MCF 10A (cell line): ENCODE data around the gene PALLD. TPM values are rescaled to one million over a fixed set of nuclear protein-coding genes. Genes with fewer than 3 reads are reported as not detected.

ENCODE experiments used
- BruUV-seq: library from RNA; stranded (reverse); fragments of 400-500 nt; replicated peaks from 2 replicates; lab custom pipeline; 2021; lab: Mats Ljungman, UMichigan
- CTCF ChIA-PET: fragments of 300-600 bp; sonication (Branson Sonifier 250); formaldehyde crosslinking; extraction: SDS; loops from one replicate; lab custom pipeline; 2021; ENCODE audit warnings: antibody characterized with exemption, inconsistent platforms; lab: Yijun Ruan, JAX
- POLR2A ChIA-PET: fragments of 300-600, 350-650 bp; sonication (Branson Sonifier 250); formaldehyde crosslinking; extraction: SDS; loops from one replicate; lab custom pipeline; 2020; ENCODE audit warnings: antibody characterized with exemption, inconsistent platforms; lab: Yijun Ruan, JAX
- DNase-seq: peaks from one replicate; pipeline ENCODE4 v3.0.0-alpha.2; 2018; ENCODE audit not compliant: unreplicated experiment
- H3K27ac Mint-ChIP-seq: one replicate; pipeline ENCODE4 v1.8.0; 2022; ENCODE audit warnings: mild to moderate bottlenecking, low read depth, mixed read lengths; ENCODE audit not compliant: unreplicated experiment
- H3K27me3 Mint-ChIP-seq: one replicate; pipeline ENCODE4 v1.8.0; 2022; ENCODE audit warnings: mixed read lengths; ENCODE audit not compliant: insufficient read depth, unreplicated experiment
- H3K36me3 Mint-ChIP-seq: one replicate; pipeline ENCODE4 v1.8.0; 2022; ENCODE audit warnings: mild to moderate bottlenecking, moderate library complexity, mixed read lengths; ENCODE audit not compliant: insufficient read depth, unreplicated experiment
- H3K4me1 Mint-ChIP-seq: one replicate; pipeline ENCODE4 v1.8.0; 2022; ENCODE audit warnings: mixed read lengths; ENCODE audit not compliant: insufficient read depth, unreplicated experiment
- H3K4me3 Mint-ChIP-seq: one replicate; pipeline ENCODE4 v1.8.0; 2022; ENCODE audit warnings: mild to moderate bottlenecking, moderate library complexity, mixed read lengths; ENCODE audit not compliant: unreplicated experiment
- H3K9me3 Mint-ChIP-seq: one replicate; pipeline ENCODE4 v1.8.0; 2022; ENCODE audit warnings: mixed read lengths; ENCODE audit not compliant: unreplicated experiment
- CTCF ChIP-seq: fragments of 200-600 bp; IDR thresholded peaks from one replicate; pipeline ENCODE4 v1.8.0; 2022; ENCODE audit warnings: antibody characterized with exemption, mild to moderate bottlenecking; ENCODE audit not compliant: unreplicated experiment
- intact Hi-C: fragments of 100-400 bp; cut with micrococcal nuclease; formaldehyde crosslinking; loops from 2 replicates; pipeline ENCODE4 v1.14.1; 2022
- total RNA-seq: library from RNA; stranded (reverse); gene quantifications from 2 replicates; pipeline ENCODE4 v1.2.3, GENCODE V29; 2022

PALLD gene
- total RNA-seq, 1 experiment from 2014 or later, result 191 TPM

- BruUV-seq, result no TSS peak
- ChIA-PET CTCF (interaction anchor here (0.6 to 1.6 kb wide), 5 partner anchors 24 to 907 kb away, joined by 3 to 5 read pairs (median 4); no protein-coding TSS in a partner anchor), POLR2A (interaction anchor here (0.9 to 1.3 kb wide), 3 partner anchors 18 to 80 kb away, joined by 3 to 4 read pairs (median 3); no protein-coding TSS in a partner anchor)
- no peak for DNase-seq
- Mint-ChIP-seq H3K36me3 (no peaks in the 10 kb centered on the region), H3K27ac (no peak overlapping the region), H3K9me3 (no peaks in the 10 kb centered on the region), H3K4me1 (peaks cover 12% of the 10 kb centered on the region), H3K27me3 (no peaks in the 10 kb centered on the region), H3K4me3 (no peak overlapping the region)
- no peak for TF ChIP-seq CTCF
- intact Hi-C loops, result no loop called here
Observed at GRCh38 chr4:168734703-168735678, 238.1 kb downstream of the PALLD start.

- no peaks in the 10 kb centered on the region for H3K36me3 Mint-ChIP-seq
- no peak for TF ChIP-seq CTCF
- ChIA-PET CTCF (interaction anchor here (0.6 to 1.6 kb wide), 4 partner anchors 25 to 906 kb away, joined by 4 to 5 read pairs (median 4); no protein-coding TSS in a partner anchor), POLR2A (interaction anchor here (0.9 to 1.2 kb wide), 2 partner anchors 19 to 20 kb away, joined by 3 to 4 read pairs; no protein-coding TSS in a partner anchor)
- intact Hi-C loops, result no loop called here
- H3K9me3 Mint-ChIP-seq, result no peaks in the 10 kb centered on the region
- no TSS peak for BruUV-seq
- no peaks in the 10 kb centered on the region for H3K27me3 Mint-ChIP-seq
- no peak overlapping the region for H3K27ac Mint-ChIP-seq
- DNase-seq, result no peak
- no peak overlapping the region for H3K4me3 Mint-ChIP-seq
- H3K4me1 Mint-ChIP-seq, result peaks cover 12% of the 10 kb centered on the region
Observed at GRCh38 chr4:168735735-168736134, 238.9 kb downstream of the PALLD start.

GRCh38 chr4:168736860-168737805 lies 240.3 kb downstream of the PALLD start:
- H3K4me1 Mint-ChIP-seq, result peaks cover 7% of the 10 kb centered on the region
- DNase-seq, result no peak
- BruUV-seq, result no TSS peak
- CTCF ChIA-PET, result interaction anchor here (0.6 to 0.7 kb wide), 2 partner anchors 27 to 235 kb away, joined by 3 read pairs; no protein-coding TSS in a partner anchor
- no peaks in the 10 kb centered on the region for H3K27me3 Mint-ChIP-seq
- H3K36me3 Mint-ChIP-seq, result no peaks in the 10 kb centered on the region
- POLR2A ChIA-PET, result no interaction called here
- no peak for TF ChIP-seq CTCF
- H3K9me3 Mint-ChIP-seq, result no peaks in the 10 kb centered on the region
- intact Hi-C loops, result no loop called here
- H3K4me3 Mint-ChIP-seq, result no peak overlapping the region
- H3K27ac Mint-ChIP-seq, result no peak overlapping the region
